Measurements from ENCODE around the gene CALCA.
"Not testable (repeated sequence)": the region's sequence is repeated elsewhere in the genome, so short reads cannot be mapped to it uniquely, and the experiment has no call there.

CALCA gene, protein sequence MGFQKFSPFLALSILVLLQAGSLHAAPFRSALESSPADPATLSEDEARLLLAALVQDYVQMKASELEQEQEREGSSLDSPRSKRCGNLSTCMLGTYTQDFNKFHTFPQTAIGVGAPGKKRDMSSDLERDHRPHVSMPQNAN

DNA sequence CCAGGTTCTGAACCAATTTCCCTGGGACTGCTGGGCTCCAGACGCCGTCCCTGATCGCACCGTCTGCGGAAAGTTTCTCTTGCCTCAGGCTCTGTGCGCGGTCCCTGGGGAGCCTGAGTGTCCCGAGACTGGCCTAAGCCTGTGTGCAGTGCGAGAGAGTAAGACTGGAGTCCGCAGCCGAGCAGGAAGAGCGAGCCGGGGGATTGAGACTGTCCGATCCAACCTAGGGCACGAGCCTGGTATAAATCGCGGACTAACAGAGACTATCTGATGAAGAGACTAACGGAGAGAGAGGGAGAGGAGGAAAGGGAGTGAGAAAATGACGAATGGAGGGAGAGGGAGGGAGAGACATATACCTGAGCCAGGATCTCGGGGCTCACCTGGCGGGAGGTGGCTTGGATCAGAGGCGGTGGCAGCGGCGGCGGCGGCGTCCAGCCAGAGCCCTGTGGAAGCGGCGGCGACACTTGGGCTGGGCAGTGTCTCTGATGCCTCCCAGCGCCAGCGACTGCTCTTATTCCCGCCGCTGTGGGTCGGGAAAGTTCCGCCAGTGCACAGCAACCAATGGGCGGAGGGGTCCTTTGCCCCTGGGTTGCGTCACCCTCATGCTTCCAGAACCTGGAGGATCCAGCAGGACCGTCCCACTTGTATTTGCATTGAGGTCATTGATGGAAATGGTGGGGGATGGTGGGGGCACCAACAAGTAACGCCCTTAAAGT is at the start of gene CALCA:
Gene CALCA, minus strand, starts transcription at position 487 of the 716 bp plus-strand sequence. CDS start 1,159 bp downstream, outside the sequence.
- no peak for DNase-seq

DNA sequence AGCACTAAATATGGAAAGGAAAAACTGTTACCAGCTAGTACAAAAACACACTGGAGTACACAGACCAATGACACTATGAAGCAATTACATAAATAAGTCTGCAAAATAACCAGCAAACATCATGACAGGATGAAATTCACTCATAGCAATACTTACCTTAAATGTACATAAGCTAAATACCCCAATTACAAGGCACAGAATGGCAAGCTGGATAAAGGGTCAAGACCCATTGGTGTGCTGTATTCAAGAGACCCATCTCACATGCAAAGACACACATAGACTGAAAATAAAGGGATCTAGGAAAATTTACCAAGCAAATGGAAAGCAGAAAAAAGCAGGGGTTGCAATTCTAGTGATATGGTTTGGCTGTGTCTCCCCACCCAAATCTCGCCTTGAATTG is 44.0 kb upstream of the CALCA start:
- no peak for DNase-seq

DNA sequence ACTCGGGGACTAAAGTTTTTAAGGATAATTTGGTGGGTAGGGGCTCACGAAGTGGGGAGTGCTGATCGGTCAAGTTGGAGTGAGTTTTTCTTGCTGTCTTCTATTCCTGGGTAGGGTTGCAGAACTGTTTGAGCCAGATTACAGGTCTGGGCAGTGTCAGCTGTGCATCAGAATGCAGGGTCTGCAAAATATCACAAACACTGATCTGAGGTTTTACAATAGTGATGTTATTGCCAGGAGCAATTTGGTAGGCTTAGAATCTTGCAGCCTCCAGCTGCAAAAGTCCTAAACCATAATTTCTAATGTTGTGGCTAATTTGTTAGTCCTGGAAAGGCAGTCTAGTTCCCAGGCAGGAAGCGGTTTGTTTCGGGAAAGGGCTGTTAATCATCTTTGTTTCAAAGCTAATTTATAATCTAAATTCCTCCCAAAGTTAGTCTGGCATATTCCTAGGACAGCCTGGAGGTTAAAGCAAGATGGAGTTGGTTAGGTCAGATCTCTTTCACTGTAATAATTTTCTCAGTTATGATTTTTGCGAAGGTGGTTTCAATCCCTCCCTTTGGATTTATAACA is 39.7 kb upstream of the CALCA start:
- no peak for DNase-seq

GRCh38 chr11:15010865-15011264 is 38.7 kb upstream of the CALCA start:
- DNase-seq: no peak

- peak; percentile 1 for DNase-seq
Measured at GRCh38 chr11:15006139-15006759, 34.1 kb upstream of the CALCA start.

- DNase-seq: not testable (repeated sequence)
Measured at GRCh38 chr11:14988133-14988532, 16.0 kb upstream of the CALCA start.

GRCh38 chr11:14981507-14981906 is 9.4 kb upstream of the CALCA start:
- no peak for DNase-seq

DNA sequence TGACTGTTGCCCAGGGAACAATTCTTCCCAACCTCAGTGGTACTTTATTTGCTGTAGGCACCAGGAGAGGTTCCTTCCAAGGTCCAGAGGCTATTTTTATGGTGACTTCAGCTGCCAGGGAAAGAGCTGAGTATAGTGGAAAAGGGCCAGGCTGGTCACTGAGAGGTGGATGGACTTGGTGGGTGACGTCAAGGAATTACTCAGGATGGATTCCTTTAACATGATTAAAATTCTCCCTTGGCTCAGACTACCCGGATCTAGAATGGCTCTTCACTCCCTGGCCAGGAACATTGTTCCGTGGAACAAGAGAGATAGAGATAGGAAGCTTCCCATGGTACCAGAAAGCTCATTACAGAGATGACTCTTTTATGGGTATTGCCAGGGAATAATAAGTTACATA is 8.7 kb upstream of the CALCA start:
- DNase-seq: no peak

- no peak for DNase-seq
Measured at GRCh38 chr11:14977101-14977880, 5.1 kb upstream of the CALCA start.

DNA sequence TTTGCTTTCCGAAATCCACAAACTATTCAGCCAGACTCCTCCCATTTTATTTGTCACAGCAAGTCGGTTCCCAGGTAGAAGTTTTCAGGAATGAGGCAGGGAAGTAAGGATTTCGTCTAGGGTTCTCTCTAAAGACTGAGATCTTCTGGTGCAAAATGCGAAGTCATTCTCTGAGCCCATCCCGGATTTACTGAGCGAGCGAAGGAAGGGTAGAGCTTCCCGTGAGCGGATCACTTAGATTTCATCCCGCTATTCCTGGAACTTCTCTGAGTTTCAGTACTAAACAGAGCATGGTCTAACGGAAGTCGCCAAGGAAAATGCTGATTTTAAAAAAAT is 3.1 kb upstream of the CALCA start:
- no peak for DNase-seq

DNA sequence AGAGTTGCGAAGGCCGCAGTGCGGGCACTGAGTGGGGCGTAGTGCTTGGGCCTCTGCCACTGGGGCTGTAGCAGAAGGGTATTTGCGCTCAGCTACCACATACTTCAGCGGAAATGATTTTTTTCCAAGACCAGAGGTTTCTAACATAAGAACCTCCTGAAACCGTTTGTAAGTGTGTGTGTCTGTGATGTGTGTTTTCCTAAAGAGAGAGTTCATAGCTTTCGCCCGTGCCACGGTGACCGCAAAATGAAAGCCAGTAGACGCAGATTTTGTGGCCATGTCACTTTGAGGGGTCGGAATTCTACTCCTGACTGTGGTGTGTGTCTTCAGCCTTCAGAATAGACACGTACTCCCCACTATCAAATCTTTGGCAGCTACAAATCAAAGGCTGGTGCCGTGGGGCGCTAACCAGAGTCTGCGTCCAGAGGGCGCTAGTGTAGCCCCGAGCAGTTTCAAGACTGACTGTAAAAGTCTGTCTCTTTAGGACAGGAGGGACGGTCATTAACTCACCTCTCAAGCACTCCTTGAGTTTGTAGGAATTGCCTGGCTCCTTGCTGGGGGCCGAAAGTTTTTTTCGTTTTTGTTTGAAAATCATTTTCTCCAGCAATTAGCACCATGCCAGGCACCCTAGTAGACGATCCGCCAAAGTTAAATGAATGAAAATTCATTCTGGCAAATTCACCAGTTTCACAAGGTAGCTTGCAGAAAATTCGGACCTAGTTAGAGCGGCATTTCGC is 2.5 kb upstream of the CALCA start:
- no peak for DNase-seq

- DNase-seq: no peak
Measured at GRCh38 chr11:14973621-14974514, 1.7 kb upstream of the CALCA start.

- DNase-seq: no peak
Measured at GRCh38 chr11:14972581-14973495, 687 bp upstream of the CALCA start.

DNA sequence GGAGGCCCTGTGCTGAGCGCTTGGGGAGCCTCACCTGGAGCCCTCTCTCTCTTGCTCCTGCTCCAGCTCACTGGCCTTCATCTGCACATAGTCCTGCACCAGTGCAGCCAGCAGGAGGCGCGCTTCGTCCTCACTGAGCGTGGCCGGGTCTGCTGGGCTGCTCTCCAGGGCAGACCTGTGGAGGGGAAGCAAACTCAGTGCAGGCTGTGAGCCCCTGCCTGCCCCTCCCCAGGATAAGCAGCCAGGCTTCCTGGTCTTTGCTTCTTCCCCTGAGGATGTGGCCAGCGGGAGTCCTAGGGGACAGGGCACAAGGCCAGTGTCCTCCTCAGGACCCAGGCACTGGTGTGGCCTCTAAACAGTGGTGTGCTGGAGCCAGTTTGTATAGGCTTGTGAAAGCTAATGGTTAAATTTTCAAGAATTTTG is 2.2 kb downstream of the CALCA start:
- no peak for DNase-seq

DNA sequence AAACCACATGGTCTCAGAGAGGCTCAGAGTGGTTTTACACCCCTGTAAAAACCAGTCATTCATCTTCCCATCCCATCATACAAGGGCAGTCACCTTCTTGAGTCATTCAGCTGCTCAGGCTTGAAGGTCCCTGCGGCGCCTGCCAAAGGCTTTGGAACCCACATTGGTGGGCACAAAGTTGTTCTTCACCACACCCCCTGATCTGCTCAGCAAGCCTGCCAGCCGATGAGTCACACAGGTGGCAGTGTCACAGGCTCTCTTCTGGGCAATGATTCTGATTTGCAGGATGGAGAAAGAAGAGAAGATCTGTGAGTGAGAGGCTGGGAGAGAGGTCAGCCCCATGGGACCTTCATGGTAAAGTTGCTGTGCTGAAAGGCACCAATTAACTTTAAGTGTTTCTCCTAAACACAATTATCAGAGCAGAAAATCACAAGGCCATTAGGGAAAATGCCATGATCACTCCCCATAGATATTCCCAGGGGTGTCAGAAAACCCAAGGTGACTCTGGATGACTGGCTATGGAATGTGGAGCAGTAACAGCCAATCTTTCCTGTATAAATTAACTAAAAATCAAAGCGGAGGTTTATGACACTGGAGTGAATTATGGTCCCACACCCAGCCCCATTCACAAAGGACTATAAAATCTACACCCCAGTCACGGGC is 4.4 kb downstream of the CALCA start:
- DNase-seq: no peak

GRCh38 chr11:14956111-14956510 is 16.0 kb downstream of the CALCA start:
- DNase-seq: no peak

DNA sequence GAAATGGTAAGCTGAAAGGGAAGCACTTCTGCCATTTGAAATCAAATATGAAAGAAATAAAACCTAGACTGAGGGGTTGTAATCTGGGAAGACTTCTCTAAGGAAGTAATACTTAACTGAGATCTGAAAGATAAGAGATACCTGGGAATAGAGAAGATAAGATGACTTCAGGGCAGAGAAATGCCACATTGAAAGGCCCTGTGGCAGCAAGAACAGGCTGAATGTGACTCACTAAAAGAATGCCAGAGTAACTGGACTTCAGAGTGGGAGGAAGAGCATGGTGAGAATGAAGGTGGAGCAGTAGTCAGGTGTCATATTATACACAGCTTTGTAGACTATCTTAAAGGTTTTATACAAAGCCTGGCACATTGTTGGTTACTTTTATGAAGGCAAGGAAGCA is 17.6 kb downstream of the CALCA start:
- no peak for DNase-seq

- DNase-seq: no peak
Measured at GRCh38 chr11:14953904-14954303, 18.2 kb downstream of the CALCA start.

DNA sequence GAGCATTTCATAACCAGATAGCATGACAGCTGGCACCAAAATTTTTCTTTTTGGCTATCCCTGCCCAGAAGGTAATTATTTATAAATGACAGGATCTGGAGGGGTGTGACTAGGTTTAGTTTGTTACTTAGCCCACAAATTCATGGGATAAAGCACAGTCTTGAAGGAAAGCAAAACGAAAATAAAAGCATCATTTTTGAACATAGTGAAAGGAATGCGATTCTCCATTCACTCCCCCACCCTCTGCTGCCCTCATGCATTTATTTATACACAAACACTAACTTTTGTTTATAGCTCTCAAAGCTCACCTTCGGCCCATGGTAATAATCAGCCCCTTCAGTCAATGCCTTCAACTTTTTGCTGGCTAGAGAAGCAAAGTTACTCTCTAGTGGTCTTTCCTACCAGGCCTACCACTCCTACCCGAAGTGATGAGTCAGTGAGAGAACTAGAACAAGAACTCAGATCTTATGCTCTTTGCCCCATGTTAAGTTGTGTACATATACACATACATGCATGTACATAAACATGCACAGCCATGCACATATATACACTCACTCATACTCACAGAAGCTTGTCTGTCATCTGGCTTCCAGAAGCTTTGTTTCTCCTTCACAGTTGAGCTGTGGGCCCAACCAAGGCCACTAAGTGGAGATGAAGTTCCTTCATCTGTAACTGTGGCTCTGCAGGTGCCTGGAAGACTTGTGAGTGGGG is 22.6 kb downstream of the CALCA start:
- no peak for DNase-seq

All from NCI-H1694 (cell line).